IMR-90 (cell line): ENCODE data around the gene KRT72. TPM values are rescaled to one million over a fixed set of nuclear protein-coding genes. Genes with fewer than 3 reads are reported as not detected.

Experiments used
- ATAC-seq: fragments of 200-7000 bp; cut with Tn5 transposase; 2 replicates; pipeline ENCODE4 v1.9.1; 2020; ENCODE audit warnings: low read depth, mild to moderate bottlenecking, moderate library complexity
- BruUV-seq: library from RNA; stranded (reverse); fragments of 400-500 nt; replicated peaks from 2 replicates; lab custom pipeline; 2021; lab: Mats Ljungman, UMichigan
- CTCF ChIA-PET: fragments of 300-600 bp; formaldehyde crosslinking; extraction: SDS; loops from one replicate; lab custom pipeline; 2021; ENCODE audit warnings: antibody characterized with exemption; lab: Yijun Ruan, JAX
- POLR2A ChIA-PET: fragments of 300-600 bp; sonication (Branson Sonifier 250); formaldehyde crosslinking; loops from one replicate; lab custom pipeline; 2022; ENCODE audit warnings: antibody characterized with exemption; ENCODE audit not compliant: unreplicated experiment; lab: Charles Lee
- DNase-seq: peaks from one replicate; pipeline ENCODE4 v3.0.0; 2013
- H2AFZ ChIP-seq: replicated peaks from 2 replicates; pipeline ENCODE3; 2013; ENCODE audit warnings: low read length, mild to moderate bottlenecking; ENCODE audit not compliant: poor library complexity
- H2AK5ac ChIP-seq: 2 replicates; pipeline ENCODE4 v1.6.1; 2013; ENCODE audit warnings: low read depth, low read length, inconsistent platforms
- H2AK9ac ChIP-seq: replicated peaks from 2 replicates; pipeline ENCODE3; 2013; ENCODE audit warnings: mild to moderate bottlenecking, low read depth, low read length, moderate library complexity; ENCODE audit not compliant: poor library complexity
- H2BK120ac ChIP-seq: 2 replicates; pipeline ENCODE4 v1.6.1; 2013; ENCODE audit warnings: low read depth, low read length, inconsistent platforms
- H2BK15ac ChIP-seq: 3 replicates; pipeline ENCODE4 v1.6.1; 2013; ENCODE audit warnings: low read depth, low read length, inconsistent platforms
- H2BK20ac ChIP-seq: 2 replicates; pipeline ENCODE4 v1.6.1; 2013; ENCODE audit warnings: low read depth, mild to moderate bottlenecking, inconsistent platforms, low read length, moderate library complexity
- H2BK5ac ChIP-seq: 2 replicates; pipeline ENCODE4 v1.6.1; 2013; ENCODE audit warnings: mild to moderate bottlenecking, low read depth, low read length, inconsistent platforms; ENCODE audit not compliant: poor library complexity, severe bottlenecking
- H3K14ac ChIP-seq: replicated peaks from 2 replicates; pipeline ENCODE4 v1.6.1; 2013; ENCODE audit warnings: low read depth, low read length, inconsistent platforms
- H3K18ac ChIP-seq: 2 replicates; pipeline ENCODE4 v1.6.1; 2013; ENCODE audit warnings: low read depth, low read length, control low read depth
- H3K23ac ChIP-seq: 2 replicates; pipeline ENCODE4 v1.6.1; 2013; ENCODE audit warnings: low read depth, low read length, inconsistent platforms
- H3K27ac ChIP-seq: 2 replicates; pipeline ENCODE4 v1.5.1; 2013; ENCODE audit warnings: mild to moderate bottlenecking, control low read depth, low read length; ENCODE audit not compliant: insufficient read depth
- H3K27me3 ChIP-seq: 2 replicates; pipeline ENCODE4 v1.6.1; 2013; ENCODE audit warnings: low read length; ENCODE audit not compliant: control insufficient read depth, insufficient read depth
- H3K36me3 ChIP-seq: 2 replicates; pipeline ENCODE4 v1.6.1; 2013; ENCODE audit warnings: low read length, mixed read lengths; ENCODE audit not compliant: control insufficient read depth, insufficient read depth
- H3K4ac ChIP-seq: 2 replicates; pipeline ENCODE4 v1.6.1; 2013; ENCODE audit warnings: low read depth, low read length, inconsistent platforms
- H3K4me1 ChIP-seq: 2 replicates; pipeline ENCODE4 v1.6.1; 2013; ENCODE audit warnings: low read length, mixed read lengths; ENCODE audit not compliant: control insufficient read depth, insufficient read depth
- H3K4me2 ChIP-seq: 2 replicates; pipeline ENCODE4 v1.6.1; 2013; ENCODE audit warnings: low read depth, mild to moderate bottlenecking, control low read depth, low read length, moderate library complexity
- H3K4me3 ChIP-seq: 2 replicates; pipeline ENCODE4 v1.5.1; 2013; ENCODE audit warnings: low read depth, mild to moderate bottlenecking, control low read depth, low read length, moderate library complexity; ENCODE audit not compliant: insufficient read depth
- H3K56ac ChIP-seq: 2 replicates; pipeline ENCODE4 v1.6.1; 2013; ENCODE audit warnings: low read length, inconsistent platforms; ENCODE audit not compliant: insufficient read depth; ENCODE audit errors: extremely low read depth
- H3K79me1 ChIP-seq, 2 experiments: 2 replicates each; pipeline ENCODE4 v1.6.1; 2013; ENCODE audit warnings: low read length in 2 of 2, inconsistent platforms in 1 of 2, low read depth in 1 of 2
- H3K9ac ChIP-seq: 2 replicates; pipeline ENCODE4 v1.6.1; 2013; ENCODE audit warnings: low read depth, low read length, control low read depth
- H3K9me1 ChIP-seq: 2 replicates; pipeline ENCODE4 v1.6.1; 2013; ENCODE audit warnings: low read length, inconsistent platforms; ENCODE audit not compliant: insufficient read depth
- H3K9me3 ChIP-seq: 2 replicates; pipeline ENCODE4 v1.6.1; 2013; ENCODE audit warnings: low read length; ENCODE audit not compliant: control insufficient read depth, insufficient read depth
- H4K20me1 ChIP-seq: 2 replicates; pipeline ENCODE4 v1.6.1; 2013; ENCODE audit warnings: low read length, inconsistent platforms; ENCODE audit not compliant: insufficient read depth
- H4K5ac ChIP-seq: 2 replicates; pipeline ENCODE4 v1.6.1; 2013; ENCODE audit warnings: mild to moderate bottlenecking, low read depth, low read length, control low read depth
- H4K8ac ChIP-seq, 2 experiments: 2 replicates each; pipeline ENCODE4 v1.6.1; 2013; ENCODE audit warnings: low read depth in 2 of 2, low read length in 2 of 2, control low read depth in 1 of 2, inconsistent platforms in 1 of 2
- H4K91ac ChIP-seq: 2 replicates; pipeline ENCODE4 v1.6.1; 2013; ENCODE audit warnings: low read depth, low read length, inconsistent platforms; ENCODE audit not compliant: insufficient read depth
- BHLHE40 ChIP-seq: fragments of 150-350 bp; IDR thresholded peaks from 2 replicates; pipeline ENCODE4 v1.6.1; 2016; ENCODE audit warnings: mild to moderate bottlenecking, low read depth, low read length
- CEBPB ChIP-seq: IDR thresholded peaks from 2 replicates; pipeline ENCODE4 v1.6.1; 2012; ENCODE audit warnings: low read depth, low read length, improper control_type of control experiment
- CHD1 ChIP-seq: IDR thresholded peaks from 2 replicates; pipeline ENCODE4 v1.6.1; 2012; ENCODE audit warnings: low read depth, low read length, improper control_type of control experiment
- CTCF ChIP-seq: conservative IDR thresholded peaks from 2 replicates; pipeline ENCODE4 v1.5.1; 2012; ENCODE audit warnings: mild to moderate bottlenecking, low read depth, low read length, improper control_type of control experiment
- ELK1 ChIP-seq: fragments of 150-350 bp; IDR thresholded peaks from 2 replicates; pipeline ENCODE4 v1.6.1; 2016; ENCODE audit warnings: low read depth, mild to moderate bottlenecking, low read length, moderate library complexity, borderline replicate concordance
- FOS ChIP-seq: fragments of 150-350 bp; IDR thresholded peaks from 2 replicates; pipeline ENCODE4 v1.6.1; 2016; ENCODE audit warnings: low read depth, low read length
- MAFK ChIP-seq: IDR thresholded peaks from 2 replicates; pipeline ENCODE4 v1.6.1; 2012; ENCODE audit warnings: low read depth, low read length, improper control_type of control experiment
- MAZ ChIP-seq: IDR thresholded peaks from 2 replicates; pipeline ENCODE4 v1.6.1; 2012; ENCODE audit warnings: low read depth, mild to moderate bottlenecking, low read length, improper control_type of control experiment, moderate library complexity, borderline replicate concordance
- MXI1 ChIP-seq: IDR thresholded peaks from 2 replicates; pipeline ENCODE4 v1.6.1; 2012; ENCODE audit warnings: low read depth, mild to moderate bottlenecking, low read length, moderate library complexity, borderline replicate concordance
- NFE2L2 ChIP-seq: fragments of 150-350 bp; IDR thresholded peaks from 2 replicates; pipeline ENCODE4 v1.6.1; 2016; ENCODE audit warnings: low read depth, mild to moderate bottlenecking, low read length
- POLR2A ChIP-seq: IDR thresholded peaks from 2 replicates; pipeline ENCODE4 v1.6.1; 2012; ENCODE audit warnings: mild to moderate bottlenecking, low read depth, low read length
- RAD21 ChIP-seq: IDR thresholded peaks from 2 replicates; pipeline ENCODE4 v1.6.1; 2012; ENCODE audit warnings: low read length, improper control_type of control experiment
- RCOR1 ChIP-seq: IDR thresholded peaks from 2 replicates; pipeline ENCODE4 v1.6.1; 2012; ENCODE audit warnings: mild to moderate bottlenecking, low read length, improper control_type of control experiment; ENCODE audit not compliant: insufficient replicate concordance
- RFX5 ChIP-seq: IDR thresholded peaks from 2 replicates; pipeline ENCODE4 v1.8.0; 2012; ENCODE audit warnings: low read depth, mild to moderate bottlenecking, low read length, moderate library complexity
- SMC3 ChIP-seq: fragments of 150-350 bp; IDR thresholded peaks from 2 replicates; pipeline ENCODE4 v1.6.1; 2016; ENCODE audit warnings: low read depth, mild to moderate bottlenecking, antibody characterized with exemption, low read length, moderate library complexity
- USF2 ChIP-seq: fragments of 150-350 bp; IDR thresholded peaks from 2 replicates; pipeline ENCODE4 v1.6.1; 2017; ENCODE audit warnings: mild to moderate bottlenecking, antibody characterized with exemption, low read length, low read depth
- WGBS, 2 experiments: methylation state at CpG; one replicate each; pipeline versions ENCODE4 v1.1.5 to v1.1.7; 2013; ENCODE audit warnings: missing lambda C conversion rate in 2 of 2; ENCODE audit not compliant: insufficient read length in 1 of 2; ENCODE audit errors: extremely low coverage in 2 of 2; 5-methylcytosine and 5-hydroxymethylcytosine counted together
- dilution Hi-C: fragments of 300-500 bp; cut with HindIII; formaldehyde crosslinking; loops from one replicate; pipeline ENCODE4 v1.14.3; 2018; ENCODE audit warnings: low sequenced_read_pairs; ENCODE audit not compliant: unreplicated experiment
- in situ Hi-C: fragments of 300-500 bp; cut with MboI; formaldehyde crosslinking; loops from 3 replicates; pipeline ENCODE4 v1.14.3; 2019; ENCODE audit warnings: low sequenced_read_pairs, inconsistent platforms, mixed read lengths
- intact Hi-C: fragments of 100-400 bp; cut with micrococcal nuclease; formaldehyde crosslinking; loops from 2 replicates; pipeline ENCODE4 v1.10.0; 2022
- polyA plus RNA-seq, 3 experiments: library from polyadenylated mRNA; depleted of rRNA; stranded (reverse); fragments of >200 nt; gene quantifications; 2 replicates each; pipeline ENCODE4 v1.2.3, GENCODE V29; 2012; ENCODE audit warnings: low replicate concordance in 1 of 3
- total RNA-seq: library from RNA; depleted of rRNA; stranded (reverse); fragments of >200 nt; gene quantifications from 2 replicates; pipeline ENCODE4 v1.2.3, GENCODE V29; 2012

KRT72 gene
- total and polyA plus RNA-seq, 2 of the 4 experiments (the other 2 are of a cell fraction), result not detected

GRCh38 chr12:52591521-52591920 is 9.7 kb downstream of the KRT72 start:
- no peak overlapping the region for H3K18ac ChIP-seq
- H2AFZ ChIP-seq, result no peak overlapping the region
- no peak overlapping the region for H2BK20ac ChIP-seq
- no peak overlapping the region for H4K91ac ChIP-seq
- no peak overlapping the region for H3K14ac ChIP-seq
- no peak overlapping the region for H3K23ac ChIP-seq
- intact Hi-C loops (no loop called here), in situ Hi-C loops (no loop called here), dilution Hi-C loops (no loop called here)
- H3K56ac ChIP-seq, result no peak overlapping the region
- ChIA-PET CTCF (no interaction called here), POLR2A (no interaction called here)
- WGBS, 2 experiments, result 46% methylated on average over 4 of the region's 11 CpGs; no CpG with 5 or more reads in 1 of the 2 experiments
- no peak overlapping the region for H4K5ac ChIP-seq
- BruUV-seq, result no TSS peak
- H3K4me1 ChIP-seq, result no peaks in the 10 kb centered on the region
- no peak overlapping the region for H2BK5ac ChIP-seq
- no peaks in the 10 kb centered on the region for H3K9me1 ChIP-seq
- no peak for DNase-seq
- no peak overlapping the region for H3K4me3 ChIP-seq
- H3K4ac ChIP-seq, result no peak overlapping the region
- no peaks in the 10 kb centered on the region for H3K79me1 ChIP-seq
- H3K4me2 ChIP-seq, result no peak overlapping the region
- no peaks in the 10 kb centered on the region for H3K9me3 ChIP-seq
- no peak overlapping the region for H4K8ac ChIP-seq
- H2AK5ac ChIP-seq, result no peak overlapping the region
- H2BK120ac ChIP-seq, result no peak overlapping the region
- peaks cover 23% of the 10 kb centered on the region for H3K27me3 ChIP-seq
- no peak overlapping the region for H3K9ac ChIP-seq
- ATAC-seq, result no peak
- H3K36me3 ChIP-seq, result no peaks in the 10 kb centered on the region
- H2AK9ac ChIP-seq, result no peak overlapping the region
- H3K27ac ChIP-seq, result no peak overlapping the region
- TF ChIP-seq CHD1, result no peak
- TF ChIP-seq MAFK, result no peak
- no peak for TF ChIP-seq USF2
- TF ChIP-seq POLR2A, result no peak
- no peak for TF ChIP-seq SMC3
- no peak for TF ChIP-seq BHLHE40
- TF ChIP-seq MXI1, result no peak
- TF ChIP-seq CEBPB, result no peak
- TF ChIP-seq NFE2L2, result no peak
- TF ChIP-seq RCOR1, result no peak
- no peak for TF ChIP-seq FOS
- no peak for TF ChIP-seq CTCF
- no peak for TF ChIP-seq RFX5
- TF ChIP-seq ELK1, result no peak
- no peak for TF ChIP-seq RAD21
- TF ChIP-seq MAZ, result no peak
- no peaks in the 10 kb centered on the region for H4K20me1 ChIP-seq
- no peak overlapping the region for H2BK15ac ChIP-seq
